Stimulated activated CD4-positive, alpha-beta T cell treated with anti-CD3 and anti-CD28 coated beads, Interleukin-15, amount 100 ng/mL, for 48 hours (primary cell): ENCODE results near the gene ABLIM2.
"Not testable (repeated sequence)": the region's sequence is repeated elsewhere in the genome, so short reads cannot be mapped to it uniquely, and the experiment has no call there.

Source experiments
- DNase-seq, 2 donors: peaks; one replicate each; pipeline ENCODE4 v3.0.0-alpha.2; 2020; ENCODE audit warnings: low read depth in 2 of 2

Gene ABLIM2

DNA sequence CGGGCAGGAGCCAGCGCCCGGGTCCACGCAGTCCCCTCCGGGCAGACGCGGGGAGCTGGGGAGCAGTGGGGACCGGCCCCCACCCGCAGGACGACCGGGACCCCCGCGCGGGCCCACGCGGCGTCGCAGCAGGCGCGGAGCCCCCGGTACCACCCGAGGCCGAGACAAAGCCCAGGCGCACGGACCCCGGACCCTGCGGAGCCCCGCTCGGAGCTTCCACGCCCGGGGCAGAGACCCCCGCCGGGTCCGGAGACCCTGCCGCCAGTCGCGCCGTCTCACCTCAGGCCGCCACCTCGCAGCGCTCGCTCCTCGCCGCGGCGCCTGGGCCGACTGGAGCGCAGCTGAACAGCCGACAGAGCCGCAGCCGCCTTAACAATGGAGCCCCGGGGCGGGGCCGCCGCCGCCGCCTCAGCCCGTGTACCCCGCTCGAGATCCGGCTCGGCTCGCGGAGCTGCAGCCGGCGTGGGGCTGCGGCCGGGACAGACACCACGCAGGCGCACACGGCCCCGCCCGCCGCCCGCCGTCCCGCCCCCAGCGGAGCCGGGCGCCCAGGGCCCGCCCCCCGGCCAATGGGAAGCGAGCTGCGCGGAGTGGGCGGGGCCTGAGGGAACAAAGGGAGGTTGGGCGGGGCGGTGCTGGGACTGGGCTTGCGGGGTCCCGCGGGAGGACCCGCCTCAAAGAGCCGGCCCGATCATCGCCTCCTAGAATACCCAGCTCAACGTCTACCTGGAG, 219.1 kb downstream of the ABLIM2 start, which contains the start of gene AFAP1:
Gene AFAP1 (minus strand): TSS at position 485 of the 732 bp plus-strand sequence. CDS start 67,783 bp downstream, outside the sequence.
- DNase-seq = peak; percentile 75 to 84

DNA sequence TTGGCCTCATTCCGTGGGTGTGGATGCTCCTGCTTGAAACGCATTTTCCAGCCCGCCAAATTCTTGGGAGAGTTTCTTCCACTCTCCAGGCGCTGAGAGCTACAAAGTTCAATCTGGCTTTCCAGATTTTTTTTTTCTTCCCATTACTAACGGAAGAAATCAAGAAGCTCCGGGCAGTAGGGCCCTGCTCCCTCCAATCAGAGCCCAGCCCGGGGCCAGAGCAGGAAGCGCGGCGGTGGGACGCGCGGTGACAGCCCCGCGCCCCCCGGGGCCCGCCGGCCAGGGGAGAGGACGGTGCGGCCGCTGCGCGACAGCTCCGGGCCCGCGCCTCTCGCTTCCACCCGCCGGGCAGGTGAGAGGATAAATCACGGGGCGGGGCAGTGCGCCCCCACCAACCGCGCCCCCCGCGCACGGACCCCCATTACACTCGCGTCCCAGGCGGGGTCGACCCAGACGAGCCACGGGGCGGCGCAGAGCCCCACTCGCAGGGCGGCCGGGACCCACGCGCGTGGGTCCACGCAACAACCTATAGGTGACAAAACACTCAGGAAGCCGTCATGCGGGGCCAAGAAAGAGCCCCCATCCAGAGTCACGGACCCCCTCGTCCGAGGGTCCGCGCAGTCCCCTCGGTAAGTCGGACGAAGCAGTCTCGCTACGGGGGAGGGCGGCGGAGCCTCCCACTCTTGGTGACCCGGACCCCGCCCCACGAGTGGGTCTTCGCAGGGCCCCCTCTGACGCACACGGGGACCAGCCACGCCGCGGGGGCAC, 219.8 kb downstream of the ABLIM2 start:
- no peak for DNase-seq

- DNase-seq = no peak
These were observed 220.4 kb downstream of the ABLIM2 start for GRCh38 chr4:7938266-7938608.

- DNase-seq = no peak
These were observed 221.6 kb downstream of the ABLIM2 start for GRCh38 chr4:7937006-7937405.

- no peak for DNase-seq
These were observed 224.7 kb downstream of the ABLIM2 start for GRCh38 chr4:7933651-7934510.

DNA sequence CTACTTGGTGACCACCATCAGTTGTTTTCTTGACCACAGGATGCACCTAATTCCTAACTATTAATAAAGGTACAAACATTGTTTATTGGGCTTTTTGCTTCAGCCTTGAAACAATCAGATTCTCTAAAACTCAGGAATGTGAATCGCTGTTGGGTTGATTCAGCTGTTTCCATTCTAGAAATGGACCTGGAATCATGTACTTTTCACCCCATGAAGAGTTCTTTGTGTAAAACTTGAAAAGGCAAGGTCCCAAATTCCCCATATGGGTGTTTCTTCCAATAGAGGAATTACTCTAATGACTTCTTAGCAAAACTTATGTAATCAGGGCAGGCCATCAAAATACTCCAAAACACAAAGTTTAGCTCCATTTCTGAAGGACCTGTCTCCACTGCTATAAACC, 226.3 kb downstream of the ABLIM2 start:
- DNase-seq = no peak

- DNase-seq = no peak
These were observed 229.3 kb downstream of the ABLIM2 start for GRCh38 chr4:7929118-7929951.

DNA sequence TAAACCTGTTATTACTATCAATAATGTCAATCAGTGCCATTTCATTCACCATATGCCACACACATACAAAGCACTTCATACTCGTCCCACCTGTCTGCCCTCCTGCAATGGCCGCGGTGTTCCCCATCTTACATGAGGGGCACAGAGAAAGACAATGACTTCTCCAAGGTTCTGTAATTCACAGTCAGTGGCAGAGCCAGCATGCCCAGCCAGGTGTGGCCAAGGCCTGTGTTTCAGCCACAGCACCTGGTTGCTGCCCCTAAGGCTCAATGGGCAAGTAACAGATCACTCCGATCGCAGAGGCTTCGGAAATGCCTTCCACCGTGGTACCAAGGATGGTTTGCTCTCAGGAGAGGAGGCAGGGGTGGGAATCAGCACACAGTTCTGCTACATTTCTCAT, 229.9 kb downstream of the ABLIM2 start:
- no peak for DNase-seq

- no peak for DNase-seq
These were observed 231.8 kb downstream of the ABLIM2 start for GRCh38 chr4:7926822-7927221.

DNA sequence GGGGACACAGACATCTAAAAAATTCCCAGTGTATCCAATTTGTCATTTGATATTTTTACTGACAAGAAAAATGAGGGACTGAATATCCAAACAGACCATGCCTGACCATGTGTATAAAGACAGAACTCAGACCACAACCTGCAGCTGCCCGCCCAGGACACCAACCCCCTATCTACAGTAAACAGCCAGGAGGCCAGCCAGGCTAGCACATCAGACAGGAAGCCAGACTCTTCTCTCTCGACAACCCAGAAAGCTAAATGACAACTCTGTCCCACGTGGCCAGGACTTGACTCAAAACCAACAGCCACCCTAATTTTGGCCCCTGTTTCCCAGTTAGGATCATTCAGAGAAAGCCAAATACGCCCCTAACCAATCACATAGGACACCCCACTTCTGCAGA, 234.0 kb downstream of the ABLIM2 start:
- DNase-seq = no peak

DNA sequence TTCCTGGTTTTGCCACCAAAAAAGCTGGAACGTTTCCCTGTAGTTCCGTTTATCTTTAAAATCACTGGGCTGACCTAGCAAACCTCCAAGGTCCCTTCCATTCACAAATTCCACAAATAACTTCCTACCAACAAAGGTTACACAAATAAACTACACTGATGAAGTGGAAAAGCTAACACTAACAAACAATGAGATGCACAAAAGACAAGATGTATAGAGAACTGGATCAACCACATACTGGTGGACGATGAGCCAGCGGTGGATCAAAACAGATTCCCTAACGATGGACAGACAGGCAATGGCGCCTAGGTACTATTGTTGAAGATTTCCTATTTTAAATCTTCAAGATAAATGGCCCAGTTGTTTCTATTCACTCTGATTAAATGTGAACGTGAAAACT, 234.4 kb downstream of the ABLIM2 start:
- DNase-seq = no peak

- DNase-seq = no peak
These were observed 236.1 kb downstream of the ABLIM2 start for GRCh38 chr4:7922466-7922865.

DNA sequence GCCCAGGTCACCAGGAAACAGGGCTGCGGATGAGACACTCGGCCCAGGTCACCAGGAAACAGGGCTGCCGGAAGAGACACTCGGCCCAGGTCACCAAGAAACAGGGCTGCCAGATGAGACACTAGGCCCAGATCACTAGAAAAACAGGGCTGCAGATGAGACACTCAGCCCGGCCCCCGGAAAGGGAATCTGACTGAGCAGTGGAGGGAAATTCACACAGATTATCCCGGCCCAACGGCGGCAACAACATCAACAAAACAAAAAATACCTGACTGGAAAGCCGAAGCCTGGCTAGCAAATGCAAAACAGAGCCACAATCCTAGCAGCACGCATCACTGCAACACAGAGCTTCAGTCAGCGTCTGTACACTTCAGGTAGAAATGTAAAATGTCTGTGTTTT, 239.6 kb downstream of the ABLIM2 start:
- DNase-seq = no peak

- not testable (repeated sequence) for DNase-seq
These were observed 240.4 kb downstream of the ABLIM2 start for GRCh38 chr4:7918187-7918586.

GRCh38 chr4:7917669-7918068, 240.9 kb downstream of the ABLIM2 start:
- no peak for DNase-seq

DNA sequence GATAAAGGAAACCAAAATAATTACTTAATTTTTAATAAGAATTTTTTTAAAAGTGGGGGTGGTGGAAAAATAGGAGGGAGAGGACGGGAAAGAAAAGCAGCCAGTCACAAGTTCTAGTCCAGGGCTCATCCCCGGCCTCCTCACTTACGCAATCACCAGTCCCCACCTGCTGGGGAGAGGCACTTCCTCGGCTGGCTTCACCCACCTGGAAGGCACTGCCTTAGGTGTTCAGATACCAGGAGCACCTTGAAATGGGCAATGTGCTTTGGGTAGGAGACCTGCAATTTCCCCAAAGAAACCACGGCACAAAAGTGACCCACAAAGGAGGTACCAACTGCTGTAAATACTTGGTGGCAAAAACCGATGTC, 242.8 kb downstream of the ABLIM2 start:
- no peak for DNase-seq
